ENCODE results near the gene PPARA.
"Not testable (repeated sequence)": the region's sequence is repeated elsewhere in the genome, so short reads cannot be mapped to it uniquely, and the experiment has no call there.

Gene PPARA

GRCh38 chr22:46192210-46192993 is 42.1 kb downstream of the PPARA start:
- H3K4me3 ChIP-seq (ENCODE audit: low read depth, low read length), result no peak overlapping the region
- DNase-seq (ENCODE audit: low read depth, low spot score), result no peak
- TF ChIP-seq, protein P1, sequence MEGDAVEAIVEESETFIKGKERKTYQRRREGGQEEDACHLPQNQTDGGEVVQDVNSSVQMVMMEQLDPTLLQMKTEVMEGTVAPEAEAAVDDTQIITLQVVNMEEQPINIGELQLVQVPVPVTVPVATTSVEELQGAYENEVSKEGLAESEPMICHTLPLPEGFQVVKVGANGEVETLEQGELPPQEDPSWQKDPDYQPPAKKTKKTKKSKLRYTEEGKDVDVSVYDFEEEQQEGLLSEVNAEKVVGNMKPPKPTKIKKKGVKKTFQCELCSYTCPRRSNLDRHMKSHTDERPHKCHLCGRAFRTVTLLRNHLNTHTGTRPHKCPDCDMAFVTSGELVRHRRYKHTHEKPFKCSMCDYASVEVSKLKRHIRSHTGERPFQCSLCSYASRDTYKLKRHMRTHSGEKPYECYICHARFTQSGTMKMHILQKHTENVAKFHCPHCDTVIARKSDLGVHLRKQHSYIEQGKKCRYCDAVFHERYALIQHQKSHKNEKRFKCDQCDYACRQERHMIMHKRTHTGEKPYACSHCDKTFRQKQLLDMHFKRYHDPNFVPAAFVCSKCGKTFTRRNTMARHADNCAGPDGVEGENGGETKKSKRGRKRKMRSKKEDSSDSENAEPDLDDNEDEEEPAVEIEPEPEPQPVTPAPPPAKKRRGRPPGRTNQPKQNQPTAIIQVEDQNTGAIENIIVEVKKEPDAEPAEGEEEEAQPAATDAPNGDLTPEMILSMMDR (IDR thresholded peaks at IDR 0.05; ENCODE audit: low read depth, low read length), result no peak
- in situ Hi-C loops (cut with HindIII; ENCODE audit: low sequenced_read_pairs), result no loop called here

GRCh38 chr22:46193898-46194310 is 43.6 kb downstream of the PPARA start:
- no peak for DNase-seq (ENCODE audit: low read depth, low spot score)
- in situ Hi-C loops (cut with HindIII; ENCODE audit: low sequenced_read_pairs), result no loop called here
- H3K4me3 ChIP-seq (ENCODE audit: low read depth, low read length), result no peak overlapping the region
- TF ChIP-seq, protein P1 (IDR thresholded peaks at IDR 0.05; ENCODE audit: low read depth, low read length), result no peak

DNA sequence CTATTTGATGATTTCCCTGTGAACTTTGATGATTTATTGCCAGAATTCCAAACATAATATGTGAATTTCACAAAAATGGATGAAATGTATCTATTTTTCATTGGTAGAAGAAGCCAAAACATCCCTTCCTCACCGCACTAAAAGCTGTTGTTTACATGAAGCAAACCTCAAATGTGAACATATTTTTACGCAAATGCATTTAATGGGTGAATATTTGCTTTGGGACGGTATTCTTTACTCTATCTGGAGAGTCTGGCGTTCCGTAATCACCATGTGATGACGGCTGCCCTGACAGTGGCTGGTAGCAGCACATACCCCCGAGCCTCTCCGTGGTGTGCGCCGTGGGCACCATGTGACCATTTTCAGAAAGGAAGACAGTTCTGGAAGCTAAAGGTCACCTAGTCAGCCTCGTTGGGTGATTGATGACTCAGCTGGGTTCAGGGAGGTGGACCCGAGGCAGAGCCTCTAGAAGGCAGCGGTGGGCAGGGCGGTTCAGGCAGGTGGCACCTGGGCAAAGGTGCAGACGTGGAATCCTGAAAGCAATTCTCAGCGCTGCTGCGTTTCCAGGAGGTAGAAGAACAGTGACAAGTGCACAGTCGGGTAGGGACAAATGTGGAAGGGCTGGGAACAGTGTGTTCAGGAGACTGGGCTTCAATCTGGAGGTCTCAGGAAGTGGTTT is 45.3 kb downstream of the PPARA start:
- in situ Hi-C loops (cut with HindIII; ENCODE audit: low sequenced_read_pairs), result no loop called here
- no peak overlapping the region for H3K4me3 ChIP-seq (ENCODE audit: low read depth, low read length)
- no peak for DNase-seq (ENCODE audit: low read depth, low spot score)
- TF ChIP-seq, protein P1 (IDR thresholded peaks at IDR 0.05; ENCODE audit: low read depth, low read length), result no peak

- H3K4me3 ChIP-seq (ENCODE audit: low read depth, low read length), result no peak overlapping the region
- TF ChIP-seq, protein P1 (IDR thresholded peaks at IDR 0.05; ENCODE audit: low read depth, low read length), result no peak
- in situ Hi-C loops (cut with HindIII; ENCODE audit: low sequenced_read_pairs), result no loop called here
- DNase-seq (ENCODE audit: low read depth, low spot score), result no peak
These were observed 46.0 kb downstream of the PPARA start for GRCh38 chr22:46196278-46196677.

DNA sequence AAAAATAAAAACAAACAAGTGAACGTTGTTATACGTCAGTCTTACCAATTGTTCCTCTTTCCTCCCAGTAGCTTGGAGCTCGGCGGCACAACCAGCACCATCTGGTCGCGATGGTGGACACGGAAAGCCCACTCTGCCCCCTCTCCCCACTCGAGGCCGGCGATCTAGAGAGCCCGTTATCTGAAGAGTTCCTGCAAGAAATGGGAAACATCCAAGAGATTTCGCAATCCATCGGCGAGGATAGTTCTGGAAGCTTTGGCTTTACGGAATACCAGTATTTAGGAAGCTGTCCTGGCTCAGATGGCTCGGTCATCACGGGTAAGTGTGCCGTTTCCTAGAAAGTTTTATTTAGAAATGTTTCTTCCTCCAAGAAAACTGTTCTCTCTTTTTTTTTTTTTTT is 47.9 kb downstream of the PPARA start:
- no peak overlapping the region for H3K4me3 ChIP-seq (ENCODE audit: low read depth, low read length)
- TF ChIP-seq, protein P1 (IDR thresholded peaks at IDR 0.05; ENCODE audit: low read depth, low read length), result no peak
- in situ Hi-C loops (cut with HindIII; ENCODE audit: low sequenced_read_pairs), result no loop called here
- DNase-seq (ENCODE audit: low read depth, low spot score), result no peak

DNA sequence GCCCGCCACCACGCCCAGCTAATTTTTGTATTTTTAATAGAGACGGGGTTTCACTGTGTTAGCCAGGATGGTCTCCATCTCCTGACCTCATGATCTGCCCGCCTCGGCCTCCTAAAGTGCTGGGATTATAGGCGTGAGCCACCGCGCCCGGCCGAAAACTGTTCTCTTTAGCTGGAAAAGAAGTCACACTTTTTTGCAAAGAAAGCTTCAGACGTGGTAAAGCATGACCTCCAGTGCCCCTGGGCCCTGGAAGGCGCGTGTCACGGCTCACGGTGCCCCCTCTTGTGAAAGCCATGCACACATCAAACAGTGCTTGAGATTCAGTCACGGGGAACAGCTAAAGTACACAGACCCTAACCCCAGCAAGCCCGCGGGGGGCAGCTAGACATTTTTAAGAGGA is 48.5 kb downstream of the PPARA start:
- in situ Hi-C loops (cut with HindIII; ENCODE audit: low sequenced_read_pairs); H3K4me3 ChIP-seq (ENCODE audit: low read depth, low read length); DNase-seq (ENCODE audit: low read depth, low spot score): not testable (repeated sequence)

Measured in astrocyte of the spinal cord (primary cell).